Right lobe of liver (tissue), 4 donors: ENCODE results near the gene ARL13A.

Source experiments
- POLR2A ChIP-seq: fragments of 450-650 bp; IDR thresholded peaks from one replicate; pipeline ENCODE4 v1.6.1; 2017; ENCODE audit warnings: antibody characterized with exemption, mild to moderate bottlenecking
- TF ChIP-seq, protein P1 (sequence below), 4 donors: fragments of 200-600 bp in 3 of 4; fragments of 450-650 bp in 1 of 4; IDR thresholded peaks; one replicate each; pipeline versions ENCODE4 v1.5.1 to v1.8.0; 2016 to 2022; ENCODE audit warnings: antibody characterized with exemption in 4 of 4, mild to moderate bottlenecking in 2 of 4
- donor health status: DM: no; HTN: no; CAD: no.
- donor health status: DM: no; HTN: no; CAD: no.
- donor health status: DM: no; HTN: yes; CAD: no.

DNA sequence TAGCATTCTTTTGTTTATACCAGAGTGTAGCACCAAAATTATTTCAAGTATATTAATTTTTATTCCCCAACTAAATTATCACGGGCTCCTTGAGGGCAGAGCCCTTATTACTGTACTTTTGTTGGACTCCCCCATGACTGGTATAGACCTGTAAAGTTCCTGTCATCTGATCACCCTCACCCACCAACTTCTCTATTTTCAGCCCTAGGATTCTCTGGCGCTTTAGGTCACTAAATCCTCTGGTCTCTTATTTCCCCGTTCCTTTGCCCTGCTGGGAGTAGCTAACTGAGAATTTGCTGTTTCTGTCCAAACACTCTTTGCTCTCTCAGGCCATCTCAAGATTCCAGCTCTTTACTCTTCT lies 37.6 kb upstream of the ARL13A start:
- TF ChIP-seq, protein P1, sequence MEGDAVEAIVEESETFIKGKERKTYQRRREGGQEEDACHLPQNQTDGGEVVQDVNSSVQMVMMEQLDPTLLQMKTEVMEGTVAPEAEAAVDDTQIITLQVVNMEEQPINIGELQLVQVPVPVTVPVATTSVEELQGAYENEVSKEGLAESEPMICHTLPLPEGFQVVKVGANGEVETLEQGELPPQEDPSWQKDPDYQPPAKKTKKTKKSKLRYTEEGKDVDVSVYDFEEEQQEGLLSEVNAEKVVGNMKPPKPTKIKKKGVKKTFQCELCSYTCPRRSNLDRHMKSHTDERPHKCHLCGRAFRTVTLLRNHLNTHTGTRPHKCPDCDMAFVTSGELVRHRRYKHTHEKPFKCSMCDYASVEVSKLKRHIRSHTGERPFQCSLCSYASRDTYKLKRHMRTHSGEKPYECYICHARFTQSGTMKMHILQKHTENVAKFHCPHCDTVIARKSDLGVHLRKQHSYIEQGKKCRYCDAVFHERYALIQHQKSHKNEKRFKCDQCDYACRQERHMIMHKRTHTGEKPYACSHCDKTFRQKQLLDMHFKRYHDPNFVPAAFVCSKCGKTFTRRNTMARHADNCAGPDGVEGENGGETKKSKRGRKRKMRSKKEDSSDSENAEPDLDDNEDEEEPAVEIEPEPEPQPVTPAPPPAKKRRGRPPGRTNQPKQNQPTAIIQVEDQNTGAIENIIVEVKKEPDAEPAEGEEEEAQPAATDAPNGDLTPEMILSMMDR (IDR thresholded peaks at IDR 0.05), result no peak
- TF ChIP-seq POLR2A, result no peak
